Mesenchymal stem cell (in vitro differentiated cells and primary cell): ENCODE measurements around the gene NEK4.
A peak's percentile ranks its signal among the peaks of the same experiment; 100 is the strongest.
"Not testable (repeated sequence)": the region's sequence is repeated elsewhere in the genome, so short reads cannot be mapped to it uniquely, and the experiment has no call there.

ENCODE experiments used
- DNase-seq: peaks from one replicate; pipeline ENCODE4 v3.0.0-alpha.2; 2013
- H2AFZ ChIP-seq: one replicate; pipeline ENCODE4 v1.6.1; 2013; ENCODE audit warnings: low read depth, mild to moderate bottlenecking, control low read depth, inconsistent platforms, low read length, moderate library complexity
- H2AK5ac ChIP-seq: 2 replicates; pipeline ENCODE4 v1.6.1; 2013; ENCODE audit warnings: low read length, moderate library complexity, mild to moderate bottlenecking, inconsistent platforms; ENCODE audit not compliant: severe bottlenecking
- H2BK120ac ChIP-seq: one replicate; pipeline ENCODE4 v1.6.1; 2013; ENCODE audit warnings: low read depth, mild to moderate bottlenecking, inconsistent platforms, low read length, moderate library complexity
- H2BK12ac ChIP-seq, 2 experiments: one replicate each; pipeline ENCODE4 v1.6.1; 2013; ENCODE audit warnings: inconsistent platforms in 2 of 2, low read length in 2 of 2, mild to moderate bottlenecking in 2 of 2, moderate library complexity in 2 of 2, control low read depth in 1 of 2
- H2BK15ac ChIP-seq: one replicate; pipeline ENCODE4 v1.6.1; 2013; ENCODE audit warnings: mild to moderate bottlenecking, low read depth, inconsistent platforms; ENCODE audit not compliant: poor library complexity, severe bottlenecking
- H2BK5ac ChIP-seq: 2 replicates; pipeline ENCODE4 v1.6.1; 2013; ENCODE audit warnings: low read depth, mild to moderate bottlenecking, low read length, control low read depth, inconsistent platforms; ENCODE audit not compliant: poor library complexity, severe bottlenecking
- H3K14ac ChIP-seq, 2 experiments: one replicate each; pipeline ENCODE4 v1.6.1; 2013; ENCODE audit warnings: inconsistent platforms in 2 of 2, low read length in 2 of 2, control low read depth in 1 of 2, mild to moderate bottlenecking in 1 of 2, moderate library complexity in 1 of 2
- H3K18ac ChIP-seq, 2 experiments: one replicate each; pipeline ENCODE4 v1.6.1; 2013; ENCODE audit warnings: inconsistent platforms in 2 of 2, low read length in 2 of 2, control low read depth in 1 of 2, low read depth in 1 of 2, mild to moderate bottlenecking in 1 of 2
- H3K23ac ChIP-seq, 2 experiments: one replicate each; pipeline ENCODE4 v1.6.1; 2013; ENCODE audit warnings: inconsistent platforms in 2 of 2, low read length in 2 of 2, mild to moderate bottlenecking in 2 of 2, moderate library complexity in 2 of 2, control low read depth in 1 of 2
- H3K27ac ChIP-seq: 2 replicates; pipeline ENCODE4 v1.5.1; 2013; ENCODE audit warnings: mild to moderate bottlenecking, moderate library complexity, low read length, control low read depth, inconsistent platforms; ENCODE audit not compliant: poor library complexity, severe bottlenecking
- H3K27me3 ChIP-seq, 2 experiments: 2 replicates each; pipeline versions ENCODE4 v1.6.1 to v1.7.0; 2013; ENCODE audit warnings: low read length in 2 of 2, mild to moderate bottlenecking in 2 of 2, moderate library complexity in 2 of 2, control low read depth in 1 of 2, inconsistent platforms in 1 of 2; ENCODE audit not compliant: control insufficient read depth in 1 of 2, insufficient read depth in 1 of 2
- H3K36me3 ChIP-seq, 2 experiments: 2 replicates each; pipeline versions ENCODE4 v1.6.1 to v1.7.0; 2013; ENCODE audit warnings: low read length in 2 of 2, control low read depth in 1 of 2, inconsistent platforms in 1 of 2, low read depth in 1 of 2, mild to moderate bottlenecking in 1 of 2; ENCODE audit not compliant: insufficient read depth in 2 of 2, control insufficient read depth in 1 of 2
- H3K4ac ChIP-seq, 2 experiments: one replicate each; pipeline ENCODE4 v1.6.1; 2013; ENCODE audit warnings: inconsistent platforms in 2 of 2, low read length in 2 of 2, mild to moderate bottlenecking in 2 of 2, moderate library complexity in 2 of 2, control low read depth in 1 of 2, low read depth in 1 of 2
- H3K4me1 ChIP-seq: 2 replicates; pipeline ENCODE4 v1.6.1; 2013; ENCODE audit warnings: low read depth, low read length, control low read depth; ENCODE audit not compliant: control insufficient read depth, insufficient read depth
- H3K4me2 ChIP-seq: 2 replicates; pipeline ENCODE4 v1.6.1; 2013; ENCODE audit warnings: low read length, mild to moderate bottlenecking, inconsistent platforms; ENCODE audit not compliant: poor library complexity, severe bottlenecking
- H3K4me3 ChIP-seq, 2 experiments: 2 replicates each; pipeline versions ENCODE4 v1.5.1 to v1.7.0; 2013; ENCODE audit warnings: low read length in 2 of 2, mild to moderate bottlenecking in 2 of 2, control low read depth in 1 of 2, low read depth in 1 of 2; ENCODE audit not compliant: insufficient read depth in 1 of 2
- H3K79me1 ChIP-seq: replicated peaks from 2 replicates; pipeline ENCODE4 v1.6.1; 2013; ENCODE audit warnings: mild to moderate bottlenecking, control low read depth, low read length, inconsistent platforms; ENCODE audit not compliant: poor library complexity, severe bottlenecking
- H3K9ac ChIP-seq: 2 replicates; pipeline ENCODE4 v1.7.0; 2013; ENCODE audit warnings: mild to moderate bottlenecking, low read length, moderate library complexity
- H3K9me3 ChIP-seq: 2 replicates; pipeline ENCODE4 v1.7.0; 2013; ENCODE audit warnings: mild to moderate bottlenecking, low read length; ENCODE audit not compliant: control insufficient read depth
- H4K8ac ChIP-seq: one replicate; pipeline ENCODE4 v1.6.1; 2013; ENCODE audit warnings: inconsistent platforms, mild to moderate bottlenecking, low read length, moderate library complexity
- H4K91ac ChIP-seq: one replicate; pipeline ENCODE4 v1.6.1; 2013; ENCODE audit warnings: mild to moderate bottlenecking, low read length, inconsistent platforms
- WGBS: methylation state at CpG from one replicate; pipeline ENCODE4 v1.1.7; 2013; ENCODE audit warnings: mixed read lengths; 5-methylcytosine and 5-hydroxymethylcytosine counted together

Gene NEK4

GRCh38 chr3:52679811-52680210 is 90.9 kb downstream of the NEK4 start:
- H3K27ac ChIP-seq: no peak overlapping the region
- H3K4me3 ChIP-seq: no peak overlapping the region
- no peaks in the 10 kb centered on the region for H3K9me3 ChIP-seq
- no peak overlapping the region for H2BK12ac ChIP-seq
- H3K14ac ChIP-seq: no peak overlapping the region
- no peak overlapping the region for H2AK5ac ChIP-seq
- H3K4ac ChIP-seq: no peak overlapping the region
- peaks cover 4% of the 10 kb centered on the region for H3K4me1 ChIP-seq
- H2BK5ac ChIP-seq: no peak overlapping the region
- H2BK120ac ChIP-seq: no peak overlapping the region
- no peak overlapping the region for H3K9ac ChIP-seq
- no peak overlapping the region for H4K8ac ChIP-seq
- peaks cover 14% of the 10 kb centered on the region for H3K79me1 ChIP-seq
- H3K18ac ChIP-seq: no peak overlapping the region
- DNase-seq: no peak
- WGBS: no CpG with 5 or more reads among the region's 1 CpG
- no peak overlapping the region for H3K23ac ChIP-seq
- no peak overlapping the region for H2BK15ac ChIP-seq
- H3K36me3 ChIP-seq: peaks cover 11 to 52% of the 10 kb centered on the region in 2 experiments
- H3K27me3 ChIP-seq: no peaks in the 10 kb centered on the region
- H2AFZ ChIP-seq: no peak overlapping the region
- no peak overlapping the region for H3K4me2 ChIP-seq
- no peak overlapping the region for H4K91ac ChIP-seq

DNA sequence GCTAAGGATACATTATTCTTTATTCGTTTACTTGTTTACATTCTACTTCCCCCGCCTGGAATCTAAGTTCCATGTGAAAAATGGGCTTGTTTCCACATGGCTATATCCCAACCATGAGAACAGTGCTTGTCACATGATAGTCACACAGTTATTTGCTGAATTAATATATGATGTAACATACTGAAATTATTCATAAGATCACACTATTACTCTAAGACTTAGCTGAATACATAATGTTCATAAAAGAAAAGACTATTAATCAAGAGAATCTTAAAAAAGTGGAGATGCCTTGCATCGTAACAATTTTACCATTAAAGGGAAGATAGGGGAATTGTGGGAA is 91.6 kb downstream of the NEK4 start:
- Histone ChIP-seq H3K14ac (no peak overlapping the region), H2AK5ac (no peak overlapping the region), H2BK15ac (no peak overlapping the region), H3K4me1 (peaks cover 4% of the 10 kb centered on the region), H3K27me3 (no peaks in the 10 kb centered on the region), H3K18ac (no peak overlapping the region), H3K79me1 (peaks cover 14% of the 10 kb centered on the region), H3K4me3 (no peak overlapping the region), H3K4me2 (no peak overlapping the region), H2BK120ac (no peak overlapping the region), H3K9ac (peak overlapping the region; percentile 45), H3K4ac (no peak overlapping the region), H3K36me3 (peaks cover 12 to 54% of the 10 kb centered on the region in 2 experiments), H3K23ac (no peak overlapping the region), H2BK12ac (no peak overlapping the region), H4K91ac (no peak overlapping the region), H3K27ac (no peak overlapping the region), H2BK5ac (no peak overlapping the region), H2AFZ (no peak overlapping the region), H3K9me3 (no peaks in the 10 kb centered on the region), H4K8ac (no peak overlapping the region)
- WGBS: 98% methylated on average over 3 of the region's 3 CpGs
- no peak for DNase-seq

DNA sequence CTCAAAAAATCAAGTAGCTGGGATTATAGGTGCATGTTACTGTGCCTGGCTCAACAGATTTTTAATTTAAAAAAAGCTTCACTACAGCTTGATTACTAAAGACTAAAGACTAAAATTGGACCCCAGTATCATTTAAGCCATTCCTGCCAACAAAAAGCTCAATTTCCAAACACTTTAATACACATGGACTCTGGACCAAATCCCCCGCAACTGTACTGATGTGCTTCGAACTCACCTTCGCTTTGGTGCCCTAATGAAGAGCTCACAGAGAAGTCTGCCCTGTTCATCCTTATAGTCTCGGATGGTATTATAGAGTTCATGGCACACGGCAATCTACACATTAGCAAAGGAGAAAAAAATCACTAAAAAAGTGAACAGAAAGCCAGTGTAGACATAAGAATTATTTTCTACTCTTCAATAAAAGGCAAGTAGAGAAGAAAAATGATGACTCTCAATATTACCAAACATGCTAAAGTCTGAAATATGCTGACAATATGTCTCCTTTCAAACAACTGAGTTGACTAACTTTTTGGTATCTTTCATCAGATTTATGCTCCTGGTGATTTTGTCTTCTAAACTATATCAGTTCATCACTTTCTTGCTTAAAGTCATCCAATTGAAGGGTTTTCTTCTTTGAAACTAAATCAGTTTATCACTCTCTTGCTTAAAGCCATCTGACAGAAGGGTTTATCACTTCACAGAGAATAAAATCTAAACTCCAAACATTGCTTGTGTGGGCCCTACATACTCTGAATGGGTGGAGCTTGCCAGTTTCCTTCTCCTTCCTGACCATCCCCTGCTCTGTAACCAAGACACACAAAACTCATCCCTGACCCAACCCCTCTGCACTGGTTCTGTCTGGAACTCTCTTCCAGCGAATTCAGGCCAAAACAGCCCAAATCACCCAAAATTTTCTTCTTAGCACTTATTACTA is 92.2 kb downstream of the NEK4 start:
- H4K91ac ChIP-seq: no peak overlapping the region
- H3K4me1 ChIP-seq: peaks cover 2% of the 10 kb centered on the region
- no peak overlapping the region for H2BK120ac ChIP-seq
- H2BK5ac ChIP-seq: no peak overlapping the region
- no peak overlapping the region for H3K14ac ChIP-seq
- H3K4ac ChIP-seq: no peak overlapping the region
- H2AK5ac ChIP-seq: no peak overlapping the region
- H3K9me3 ChIP-seq: no peaks in the 10 kb centered on the region
- 97% methylated on average over 4 of the region's 6 CpGs for WGBS
- H3K23ac ChIP-seq: no peak overlapping the region
- DNase-seq: no peak
- no peak overlapping the region for H3K18ac ChIP-seq
- no peak overlapping the region for H4K8ac ChIP-seq
- H3K4me3 ChIP-seq: no peak overlapping the region
- H3K4me2 ChIP-seq: no peak overlapping the region
- no peaks in the 10 kb centered on the region for H3K27me3 ChIP-seq
- peaks cover 14% of the 10 kb centered on the region for H3K79me1 ChIP-seq
- H2BK12ac ChIP-seq: no peak overlapping the region
- no peak overlapping the region for H3K27ac ChIP-seq
- peak overlapping the region; percentile 45 for H3K9ac ChIP-seq
- no peak overlapping the region for H2AFZ ChIP-seq
- no peak overlapping the region for H2BK15ac ChIP-seq
- peaks cover 13 to 54% of the 10 kb centered on the region in 2 experiments for H3K36me3 ChIP-seq

DNA sequence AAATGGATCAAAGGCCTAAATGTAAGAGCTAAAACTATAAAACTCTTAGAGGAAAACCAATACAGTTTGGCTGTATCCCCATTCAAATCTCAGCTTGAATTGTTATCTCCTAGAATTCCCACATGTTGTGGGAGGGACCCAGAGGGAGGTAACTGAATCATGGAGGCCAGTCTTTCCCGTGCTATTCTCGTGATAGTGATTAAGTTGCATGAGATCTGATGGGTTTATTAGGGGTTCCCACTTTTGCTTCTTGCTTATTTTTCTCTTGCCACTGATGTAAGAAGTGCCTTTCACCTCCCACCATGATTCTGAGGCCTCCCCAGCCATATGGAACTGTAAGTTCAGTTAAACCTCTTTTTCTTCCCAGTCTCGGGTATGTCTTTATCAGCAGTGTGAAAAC is 94.5 kb downstream of the NEK4 start:
- H2BK15ac ChIP-seq, H4K91ac ChIP-seq, H3K18ac ChIP-seq, H3K4me2 ChIP-seq, H4K8ac ChIP-seq, H2BK120ac ChIP-seq, H2AFZ ChIP-seq, H3K27me3 ChIP-seq, H3K4ac ChIP-seq, H2AK5ac ChIP-seq, H3K23ac ChIP-seq, H3K14ac ChIP-seq, H2BK12ac ChIP-seq, H2BK5ac ChIP-seq, H3K4me3 ChIP-seq, H3K27ac ChIP-seq, H3K9ac ChIP-seq, DNase-seq, H3K4me1 ChIP-seq, H3K9me3 ChIP-seq: not testable (repeated sequence)
- Histone ChIP-seq H3K36me3 (peaks cover 16 to 67% of the 10 kb centered on the region in 2 experiments), H3K79me1 (peaks cover 17% of the 10 kb centered on the region)
- 96% methylated on average over 3 of the region's 3 CpGs for WGBS
